GM18868 (cell line): Measurements from ENCODE around the gene CFAP65.

Experiments used
- ATAC-seq: cut with Tn5 transposase; IDR thresholded peaks from one replicate; pipeline ENCODE4 v1.9.1; 2021; ENCODE audit warnings: mild to moderate bottlenecking, moderate library complexity; ENCODE audit not compliant: unreplicated experiment

CFAP65 gene

DNA sequence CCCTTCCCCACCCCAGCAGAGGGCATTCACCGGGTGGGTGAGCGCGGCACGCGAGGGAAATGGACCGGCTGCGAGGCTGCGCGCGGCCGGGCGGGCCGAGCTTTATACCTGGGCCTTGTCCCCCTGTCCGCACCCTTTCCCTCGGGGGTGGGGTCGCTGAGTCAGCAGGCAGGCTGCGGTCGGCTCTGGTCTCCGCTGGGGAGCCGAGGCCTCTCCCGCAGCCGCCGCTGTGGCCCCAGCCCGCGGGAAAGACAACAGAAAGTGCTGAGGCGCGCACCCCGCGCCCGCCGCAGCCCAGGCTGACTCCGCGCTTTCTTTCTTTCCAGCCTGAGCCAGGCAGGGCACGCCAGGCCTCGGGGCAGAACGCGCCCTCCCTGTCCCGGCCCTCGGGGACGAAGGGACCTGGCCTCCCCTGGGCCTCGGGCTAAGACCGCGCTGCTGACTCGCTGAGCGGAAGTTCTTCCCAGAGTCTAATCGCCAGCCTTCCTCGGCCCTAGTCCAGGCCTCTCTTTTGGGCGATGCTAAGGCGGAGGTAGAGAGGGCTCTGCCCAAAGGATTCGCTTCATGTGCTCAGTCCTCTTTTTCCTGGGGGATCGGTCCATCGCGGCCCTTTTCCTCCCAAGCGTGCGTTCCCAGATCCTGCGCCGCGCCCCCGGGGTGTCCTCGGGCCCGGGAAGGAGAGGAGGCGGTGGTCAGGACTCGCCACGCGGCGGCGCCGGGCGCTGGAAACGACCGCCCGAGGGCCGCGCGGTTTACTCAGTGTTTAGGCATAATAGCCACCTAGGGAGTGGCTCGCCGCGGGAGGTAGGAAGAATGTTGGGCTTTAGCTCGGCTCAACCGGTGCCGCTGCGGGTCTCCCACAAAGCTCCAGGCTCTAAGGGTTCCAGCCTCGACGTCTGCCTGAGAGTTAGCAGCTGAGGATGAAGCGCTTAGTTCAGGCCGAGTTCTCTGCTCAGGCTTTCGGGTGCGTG lies 47.7 kb downstream of the CFAP65 start, which contains the start of gene CRYBA2:
TSS of gene CRYBA2 (minus strand) at position 78 of the 971 bp plus-strand sequence. CDS start 246 bp downstream, outside the sequence.
- no peak for ATAC-seq

DNA sequence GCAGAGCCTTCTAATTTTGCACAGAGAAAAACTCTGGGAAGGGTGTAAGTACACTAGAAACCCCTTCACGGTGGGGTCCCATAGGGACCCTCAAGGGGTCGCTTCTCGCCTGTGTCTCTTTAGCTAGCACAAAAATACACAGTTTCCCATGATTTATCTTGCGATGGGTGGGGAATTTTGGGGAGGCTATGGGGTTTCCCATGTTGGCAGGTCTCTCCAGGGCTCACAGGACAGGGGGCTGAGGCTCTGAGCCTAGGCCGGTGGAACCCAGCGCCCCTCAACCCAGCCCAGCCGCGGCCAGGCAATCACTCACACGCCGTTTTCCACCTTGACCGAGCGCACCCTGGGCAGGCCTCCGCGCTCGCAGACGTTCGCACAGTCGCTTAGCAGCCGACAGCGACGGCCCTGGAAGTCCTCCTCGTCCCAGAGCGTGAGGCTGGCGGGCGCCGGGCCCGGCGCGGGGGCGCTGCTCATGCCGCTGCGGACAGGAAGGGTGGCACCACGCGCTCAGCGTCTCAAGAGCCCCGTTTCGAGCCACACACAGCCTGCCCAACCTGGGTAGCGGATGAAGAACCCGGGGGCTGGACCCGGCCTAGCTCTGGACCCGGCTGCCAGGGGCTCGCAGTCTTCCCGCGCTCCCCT lies 48.5 kb downstream of the CFAP65 start:
- no peak for ATAC-seq

DNA sequence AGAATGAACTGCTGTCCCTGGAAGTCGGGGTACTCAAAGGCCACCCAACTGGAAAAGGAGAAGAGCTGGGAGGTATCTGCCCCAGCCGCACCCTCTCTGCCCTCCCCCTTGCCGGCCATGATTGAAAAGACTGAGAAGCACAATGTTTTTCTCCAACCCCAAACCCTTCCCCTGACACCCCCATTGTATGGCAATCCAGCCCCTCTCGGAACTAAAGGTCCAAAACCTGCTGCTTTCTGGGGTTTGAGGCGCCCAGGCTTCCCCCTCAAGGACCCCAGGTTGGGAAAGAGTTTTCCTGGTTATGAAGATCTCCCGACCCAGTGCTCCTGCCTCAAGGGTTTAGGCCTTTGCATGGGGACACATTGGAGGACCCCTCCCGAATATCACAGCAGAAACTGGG lies 49.1 kb downstream of the CFAP65 start:
- ATAC-seq, result no peak

DNA sequence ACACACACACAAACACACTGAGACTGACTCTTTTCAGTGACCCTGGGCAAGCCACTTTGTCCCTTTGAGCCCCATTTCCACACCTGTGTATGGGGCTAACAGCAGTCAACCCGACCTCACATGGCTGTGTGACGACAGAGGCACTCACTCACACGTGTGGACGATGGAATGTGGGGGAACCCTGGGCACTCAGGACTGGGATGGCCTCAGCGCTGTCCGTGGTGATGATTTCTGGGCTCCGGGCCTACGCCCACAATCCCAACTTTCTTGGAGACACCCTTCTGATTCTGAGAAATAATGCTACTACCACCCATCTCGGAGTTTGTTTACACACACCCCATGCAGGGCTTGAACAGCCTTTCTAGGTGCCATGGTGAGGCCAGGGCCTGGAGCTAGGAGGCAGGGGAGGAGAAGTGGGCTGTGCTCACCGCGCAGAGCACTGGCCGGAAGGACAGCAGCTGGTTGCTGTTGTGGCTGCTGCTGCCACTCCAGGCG lies 49.6 kb downstream of the CFAP65 start:
- no peak for ATAC-seq

DNA sequence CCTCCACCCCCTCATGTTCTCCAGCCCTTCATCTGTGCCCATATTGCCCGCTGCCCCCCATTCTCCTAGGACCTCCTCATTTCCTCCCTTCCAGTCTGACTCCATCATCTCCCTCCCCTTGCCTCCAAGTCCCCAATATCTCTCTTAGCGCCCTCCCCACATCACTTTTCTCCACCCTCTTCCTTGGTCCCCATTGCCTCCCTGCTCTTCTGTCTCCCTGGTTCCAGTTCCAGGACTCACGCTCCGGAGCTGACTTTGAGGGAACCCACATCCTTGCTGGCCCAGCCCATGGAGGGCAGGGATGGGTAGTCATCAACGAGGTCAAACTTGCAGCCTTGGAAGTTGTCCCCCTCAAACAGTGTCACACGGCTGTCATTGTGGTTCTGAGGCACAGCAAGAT lies 50.7 kb downstream of the CFAP65 start:
- ATAC-seq, result no peak

DNA sequence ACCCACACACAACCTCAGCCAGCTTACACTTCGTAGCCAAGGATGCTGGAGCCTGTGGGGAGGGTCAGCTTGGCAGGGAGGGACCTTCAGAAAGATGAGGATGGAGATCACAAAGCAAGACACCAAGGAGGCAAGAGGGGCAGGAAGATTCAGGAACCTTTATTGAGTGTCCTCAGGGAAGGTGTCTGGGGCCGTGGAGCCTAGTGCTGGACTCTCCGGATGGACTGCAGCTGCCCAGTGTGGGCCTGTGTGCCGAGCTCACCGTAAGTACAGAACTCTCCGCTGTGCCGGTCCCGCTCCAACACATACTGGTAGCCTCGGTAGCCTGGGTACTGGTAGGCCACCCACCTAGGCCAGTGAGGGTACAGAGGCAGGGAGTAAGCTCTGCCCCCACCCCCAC lies 51.3 kb downstream of the CFAP65 start:
- no peak for ATAC-seq

DNA sequence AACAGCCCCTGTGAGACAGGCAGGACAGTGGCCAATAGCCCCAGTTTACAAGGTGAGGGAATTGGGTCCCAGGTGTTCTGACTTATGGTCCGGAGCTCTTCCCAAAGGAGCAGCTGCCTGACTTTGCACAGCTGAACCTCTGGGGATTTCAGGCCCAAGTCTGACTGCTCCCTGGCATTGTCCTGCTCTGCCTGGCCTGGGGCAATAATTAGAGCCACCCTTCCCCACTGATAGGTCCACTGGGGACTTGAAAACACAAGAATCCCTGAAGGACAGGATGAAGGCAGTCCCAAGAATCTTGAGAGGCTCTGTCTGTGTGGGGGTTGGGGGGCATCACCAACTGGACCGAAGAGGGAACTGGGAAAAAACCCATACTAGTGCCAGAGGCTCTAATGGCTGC lies 52.7 kb downstream of the CFAP65 start:
- ATAC-seq, result no peak

DNA sequence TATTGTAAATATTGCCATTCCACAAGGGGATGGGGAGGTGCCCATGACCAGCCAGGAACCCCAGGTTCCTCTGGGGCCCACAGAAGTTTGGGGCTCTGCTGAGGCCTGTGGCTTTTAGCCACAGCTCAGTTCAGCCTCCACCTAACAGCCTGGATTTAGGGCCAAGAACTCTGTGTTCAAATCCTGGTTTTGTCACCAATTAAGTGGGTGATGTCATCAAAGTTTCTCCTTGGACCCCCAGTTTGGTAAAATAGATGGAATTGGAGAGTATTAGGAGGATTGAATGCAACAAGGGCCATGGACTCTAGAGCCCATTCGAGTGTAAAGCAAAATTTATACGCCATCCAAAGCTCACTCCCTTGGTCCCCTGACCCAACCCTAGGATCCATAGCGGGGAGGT lies 53.2 kb downstream of the CFAP65 start:
- ATAC-seq, result no peak

DNA sequence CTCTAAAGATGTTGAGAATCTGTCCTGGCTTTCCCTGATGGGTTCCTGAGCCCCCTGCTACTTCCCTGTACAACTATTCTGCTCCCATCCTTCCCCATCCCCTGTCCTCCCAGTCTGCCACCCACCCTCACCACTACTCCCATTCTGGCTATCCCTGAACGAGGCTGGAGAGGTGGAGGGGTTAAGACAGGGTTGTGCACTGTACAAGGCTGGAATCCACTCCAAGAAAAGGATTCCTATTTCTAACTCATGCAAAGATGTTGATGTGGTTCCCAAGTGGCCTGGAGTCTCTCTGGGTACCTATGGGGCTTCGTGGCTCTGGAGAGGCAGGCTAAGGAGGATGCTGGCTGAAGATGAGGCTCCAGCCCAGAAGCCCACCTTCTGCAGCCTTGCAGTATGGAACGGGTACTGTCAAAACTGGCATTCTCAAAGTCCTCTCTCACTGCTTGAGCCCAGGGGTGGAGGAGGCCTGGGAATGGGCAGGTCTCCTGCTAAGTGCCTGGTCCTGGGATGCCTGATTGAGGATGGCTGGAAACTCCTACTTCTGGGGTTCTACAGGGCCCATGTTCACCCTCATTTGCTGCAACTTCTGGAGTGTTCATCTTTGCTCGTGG lies 55.1 kb downstream of the CFAP65 start:
- no peak for ATAC-seq

DNA sequence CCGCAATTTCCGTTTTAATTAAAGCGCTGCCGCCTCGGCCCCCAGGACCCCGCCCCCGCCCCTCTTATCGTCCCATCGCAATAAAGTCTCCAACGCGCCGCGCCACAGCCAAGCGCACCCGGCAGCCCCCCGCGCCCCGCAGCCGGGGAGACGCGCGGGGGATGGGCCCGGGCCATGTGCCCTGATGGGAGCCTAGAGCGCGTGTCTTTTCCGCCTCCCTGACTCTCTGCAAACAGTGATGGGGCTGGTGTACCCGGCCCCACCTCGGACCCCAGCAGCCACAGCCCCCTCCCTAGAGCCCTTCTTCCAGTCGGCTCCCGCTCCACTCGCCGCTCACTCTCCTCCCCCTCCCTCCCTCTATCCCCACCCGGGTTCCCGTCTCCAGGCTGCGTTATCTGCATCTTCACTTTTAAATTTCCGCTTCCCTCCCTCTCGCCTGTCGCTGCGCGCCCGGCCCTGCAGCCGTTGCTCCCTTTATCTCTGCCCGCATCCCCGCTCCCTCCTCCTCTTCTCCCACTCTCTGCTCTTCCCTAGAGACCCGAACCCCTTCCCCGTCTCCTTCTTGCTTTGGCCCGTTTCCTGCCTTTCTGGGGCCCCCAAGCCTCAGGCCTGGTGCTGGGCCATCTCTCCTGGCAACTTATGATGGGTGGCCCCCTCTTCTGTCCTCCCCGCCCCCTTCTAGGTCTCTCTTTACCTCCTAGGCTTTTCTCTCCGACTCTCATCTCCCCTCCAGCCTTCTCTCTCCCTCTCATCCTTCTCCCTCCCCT lies 55.8 kb downstream of the CFAP65 start:
- ATAC-seq, result no peak

DNA sequence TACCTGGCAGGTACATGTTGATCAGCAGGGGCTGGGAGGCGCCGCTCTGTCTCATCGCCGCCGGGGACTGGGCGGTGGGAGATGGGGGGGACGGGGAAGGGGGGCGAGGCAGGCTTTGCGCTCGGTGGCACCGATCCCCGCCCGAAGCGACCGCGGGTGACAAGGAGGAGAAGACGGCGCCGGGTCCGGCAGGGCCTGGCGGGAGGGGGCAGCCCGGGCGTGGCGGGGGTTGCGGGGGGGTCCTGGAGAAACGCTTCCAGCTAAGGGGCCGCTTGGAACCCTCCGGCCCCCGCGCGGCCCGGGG lies 56.3 kb downstream of the CFAP65 start, which contains the start of gene FEV:
TSS of gene FEV (minus strand) at position 164 of the 304 bp plus-strand sequence. CDS start at position 55, 109 bp downstream.
- ATAC-seq, result no peak

DNA sequence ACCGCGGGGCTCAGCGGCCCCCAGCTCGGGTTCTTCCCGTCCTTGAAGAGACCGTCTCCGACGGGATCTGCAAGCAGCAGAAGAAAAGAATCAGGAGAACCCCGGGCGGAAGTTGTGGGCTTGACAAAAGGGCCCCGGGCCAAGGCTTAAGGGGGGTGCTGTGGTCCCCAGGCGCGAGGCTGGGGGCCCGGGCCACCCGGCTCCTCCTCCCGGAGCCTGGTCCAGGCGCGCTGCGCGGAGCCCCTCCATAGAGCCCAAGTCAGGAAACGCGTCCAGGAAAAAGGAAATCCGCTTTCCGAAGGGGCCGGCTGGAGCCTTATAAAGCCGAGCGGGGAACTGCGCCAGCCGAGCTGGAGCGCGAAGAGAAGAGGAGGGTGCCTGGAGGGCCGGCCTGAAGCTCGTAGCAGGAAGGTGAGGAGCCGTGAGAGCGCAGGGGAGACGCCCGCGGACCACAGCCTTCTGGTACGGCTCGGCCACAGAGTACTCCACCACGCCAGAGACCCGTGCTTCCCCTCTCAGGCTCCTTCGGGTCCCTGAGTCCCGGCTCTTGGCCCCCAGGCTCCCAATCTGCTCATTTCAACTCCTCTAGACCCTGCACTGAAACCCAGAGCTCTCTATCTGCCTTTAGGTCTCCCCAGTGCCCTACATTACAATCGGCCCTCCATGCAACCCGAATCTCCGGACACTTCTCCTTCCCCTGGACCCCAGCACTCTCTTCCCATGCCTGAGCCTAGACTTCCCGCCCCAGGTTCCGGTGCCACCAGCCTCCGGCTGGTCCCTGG lies 56.9 kb downstream of the CFAP65 start:
- no peak for ATAC-seq

DNA sequence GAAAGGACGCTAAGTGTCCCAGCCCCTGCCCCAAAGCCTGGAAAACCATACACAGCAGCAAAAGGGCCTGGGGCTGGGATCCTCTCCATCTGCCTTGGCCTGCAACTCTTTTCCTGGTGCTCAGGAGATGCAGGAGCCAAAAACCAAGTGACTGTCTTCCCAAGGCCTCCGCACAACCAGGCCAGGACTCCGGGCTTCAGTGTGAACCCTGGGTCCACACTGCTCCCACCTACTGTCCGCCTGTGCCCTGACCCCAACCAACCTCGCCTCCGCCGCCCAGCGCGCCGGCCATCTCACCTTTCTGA lies 57.4 kb downstream of the CFAP65 start:
- ATAC-seq, result no peak

DNA sequence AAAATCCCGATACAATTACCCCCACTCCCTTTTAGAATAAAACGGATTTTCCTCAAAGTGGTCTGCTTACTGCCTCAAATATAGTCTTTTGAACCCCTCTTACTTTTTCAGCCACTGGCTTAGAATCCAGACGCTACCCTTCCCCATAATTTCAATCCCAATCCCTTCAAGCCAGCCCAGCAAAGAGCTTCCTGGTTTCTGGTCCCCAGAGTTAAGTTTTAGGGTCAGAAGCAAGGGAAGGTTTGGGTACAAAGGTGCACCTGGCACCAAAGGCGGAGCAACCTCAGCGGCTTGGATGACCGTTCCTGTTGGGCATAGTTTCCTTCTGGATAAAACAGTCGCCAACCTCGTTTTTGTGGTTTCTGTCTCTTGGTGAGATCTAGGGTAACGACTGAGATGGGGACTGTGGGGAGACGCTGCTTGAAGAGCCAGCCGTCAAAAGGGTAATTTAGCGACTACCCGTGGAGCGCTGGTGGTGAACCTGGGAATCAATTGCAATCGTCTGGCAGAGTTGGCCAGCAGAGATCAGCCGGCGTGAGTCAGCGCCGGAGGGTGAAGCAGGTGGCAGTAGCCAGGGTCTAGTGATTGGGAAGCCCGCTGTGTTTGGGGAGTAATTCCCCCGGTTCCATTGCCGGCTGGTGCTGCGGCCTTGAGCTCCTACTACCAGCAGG lies 57.9 kb downstream of the CFAP65 start:
- no peak for ATAC-seq

DNA sequence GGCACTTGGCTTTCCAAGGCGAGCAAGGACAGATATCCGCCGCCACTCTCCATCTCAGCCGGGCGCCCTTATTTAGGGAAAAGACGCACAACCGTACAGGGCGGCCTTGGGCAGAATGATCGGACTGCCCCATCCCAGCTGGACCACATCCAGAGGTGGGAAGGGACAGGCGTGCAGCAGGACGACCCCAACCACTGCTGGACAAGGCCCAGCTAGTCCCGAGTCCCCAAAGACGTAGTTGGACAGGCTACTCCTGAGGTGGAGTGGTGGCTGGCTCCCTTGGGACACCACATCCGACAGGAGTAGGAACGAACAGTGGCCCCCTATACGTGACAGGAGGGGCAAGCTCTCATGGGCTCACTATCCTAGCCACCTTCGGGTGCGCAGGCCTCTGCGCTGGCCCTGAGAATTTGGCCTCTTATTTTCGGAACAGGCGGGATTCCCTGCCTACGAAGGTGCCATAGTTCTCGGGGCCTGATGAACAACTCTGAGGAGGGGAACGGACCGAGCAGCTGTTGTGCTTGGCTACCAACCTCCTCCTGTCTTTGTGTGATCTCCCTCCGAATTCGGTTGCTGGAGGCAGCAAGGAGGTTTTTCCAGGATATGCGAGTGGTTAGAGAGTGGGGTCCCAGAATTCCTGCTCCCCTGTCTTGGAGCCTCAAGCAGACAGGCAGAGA lies 58.6 kb downstream of the CFAP65 start:
- ATAC-seq, result no peak

DNA sequence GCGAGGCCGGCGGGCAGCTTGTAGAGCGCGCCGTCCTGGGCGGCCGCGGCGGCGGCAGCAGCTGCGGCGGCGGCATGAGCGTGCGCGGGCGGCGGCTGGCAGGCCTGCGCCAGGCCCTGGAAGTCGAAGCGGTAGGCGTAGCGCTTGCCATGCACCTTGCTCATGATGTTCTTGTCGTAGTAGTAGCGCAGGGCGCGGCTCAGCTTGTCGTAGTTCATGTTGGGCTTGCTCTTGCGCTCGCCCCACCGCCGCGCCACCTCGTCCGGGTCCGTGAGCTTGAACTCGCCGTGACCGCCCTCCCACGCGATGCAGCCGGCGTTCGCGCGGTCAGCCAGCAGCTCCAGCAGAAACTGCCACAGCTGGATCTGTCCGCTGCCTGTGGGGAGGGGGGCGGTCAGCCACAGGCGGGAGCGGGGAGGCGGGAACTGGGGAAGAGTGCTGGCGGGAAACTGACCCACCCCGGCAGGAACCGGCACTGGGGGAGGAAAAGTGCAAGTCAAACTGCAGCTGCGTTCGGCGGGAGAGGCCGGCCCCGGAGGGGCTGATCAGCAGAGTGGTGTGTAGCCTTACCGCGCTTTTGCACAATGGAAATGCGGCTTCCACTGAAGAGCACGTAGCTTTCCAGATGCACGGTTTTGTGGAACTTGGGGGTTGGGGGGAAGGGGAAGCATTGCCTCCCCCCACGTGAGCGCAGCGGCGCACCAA lies 59.3 kb downstream of the CFAP65 start:
- no peak for ATAC-seq

DNA sequence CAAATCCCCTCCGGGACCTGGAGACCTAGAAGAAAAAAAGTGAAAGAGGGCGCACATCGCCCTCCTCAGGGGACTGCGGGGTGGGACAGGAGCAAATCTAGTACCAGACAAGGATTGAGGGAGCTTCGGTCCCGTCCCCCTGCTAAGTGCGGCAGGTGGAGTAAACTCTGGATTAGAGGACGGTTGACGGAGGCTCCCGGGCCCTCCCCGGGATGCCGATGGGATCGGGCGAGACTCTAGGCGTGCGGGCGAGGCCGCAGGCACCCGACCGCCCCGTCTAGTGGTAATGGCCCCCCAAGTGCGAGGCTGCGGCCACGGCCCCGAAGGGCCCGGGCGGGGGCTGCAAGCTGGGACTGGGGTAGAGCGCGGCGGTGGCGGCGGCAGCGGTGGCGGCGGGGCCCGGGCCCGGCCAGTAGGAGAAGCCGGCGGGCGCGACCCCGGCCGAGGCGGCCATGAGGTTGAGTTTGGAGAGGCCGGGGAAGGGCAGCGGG lies 59.9 kb downstream of the CFAP65 start:
- ATAC-seq, result no peak

DNA sequence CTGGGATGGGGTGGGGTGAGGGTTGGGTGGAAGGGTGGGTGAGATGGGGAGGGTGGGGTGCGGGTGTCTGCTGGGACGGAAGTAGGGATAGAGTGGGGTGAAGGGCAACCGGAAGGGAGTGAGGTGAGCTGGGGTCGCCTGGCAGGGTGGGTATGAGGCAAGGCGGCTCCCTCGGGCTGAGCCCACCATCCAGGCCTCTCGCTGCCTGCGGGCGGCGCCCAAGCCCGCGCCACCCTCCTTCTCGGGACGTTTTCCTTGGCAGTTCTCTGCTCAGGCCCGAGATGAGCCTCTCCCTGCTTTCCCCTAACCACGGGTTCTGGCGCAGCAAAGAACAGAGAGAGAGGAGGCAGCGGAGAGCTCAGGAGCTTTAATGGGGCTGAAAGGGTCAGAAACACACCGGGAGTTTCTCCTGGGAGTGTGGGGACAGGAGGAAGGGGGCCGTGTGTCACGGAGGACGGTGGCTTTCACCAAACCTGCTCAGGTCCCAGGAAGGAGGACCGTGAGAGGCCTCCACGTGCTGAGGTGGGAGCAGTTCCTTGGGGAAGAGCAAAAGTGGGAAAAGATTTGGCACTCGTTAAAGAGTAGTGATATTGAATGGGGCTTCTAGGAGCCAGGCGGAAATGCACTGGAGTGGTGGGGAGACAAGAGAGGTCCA lies 60.5 kb downstream of the CFAP65 start:
- ATAC-seq, result no peak
